ENCODE measurements around the gene DEPDC5.

The DEPDC5 gene

DNA sequence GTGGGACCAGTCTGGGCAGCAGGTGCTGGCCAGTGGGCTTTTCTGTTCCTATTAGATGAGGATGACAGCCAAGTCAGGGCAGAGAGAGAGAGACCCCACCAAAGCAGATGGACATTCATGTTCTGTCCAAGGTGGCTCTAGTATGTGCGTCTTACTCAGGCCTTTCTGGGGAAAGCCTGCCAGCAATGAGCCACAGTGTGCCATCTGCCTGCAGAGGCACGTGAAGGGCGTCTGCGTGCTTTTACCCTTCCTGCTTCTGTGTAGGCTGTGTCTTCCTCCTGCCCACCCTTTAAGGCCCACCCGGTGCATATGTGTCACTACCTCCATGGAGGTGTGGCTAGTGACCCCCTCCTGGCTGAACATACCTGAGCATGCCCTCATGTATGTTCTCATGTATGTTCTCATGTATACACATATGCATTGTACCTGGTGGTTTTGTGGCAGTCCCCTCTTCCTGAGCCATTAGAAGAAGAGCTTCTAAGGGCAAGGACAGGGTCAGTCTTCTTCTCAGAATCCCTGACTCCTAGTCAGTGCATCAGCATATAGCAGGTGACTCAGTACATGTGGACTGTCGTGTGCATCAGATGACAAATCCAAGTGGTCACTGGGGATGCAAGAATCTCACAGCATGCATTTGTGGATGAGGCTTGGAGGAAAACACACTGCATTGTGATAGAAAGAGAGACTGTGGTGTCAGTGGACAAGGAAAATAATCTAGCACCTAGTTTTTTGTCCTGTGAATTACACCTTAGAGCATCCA, 100.1 kb downstream of the DEPDC5 start:
- DNase-seq = no peak

DNA sequence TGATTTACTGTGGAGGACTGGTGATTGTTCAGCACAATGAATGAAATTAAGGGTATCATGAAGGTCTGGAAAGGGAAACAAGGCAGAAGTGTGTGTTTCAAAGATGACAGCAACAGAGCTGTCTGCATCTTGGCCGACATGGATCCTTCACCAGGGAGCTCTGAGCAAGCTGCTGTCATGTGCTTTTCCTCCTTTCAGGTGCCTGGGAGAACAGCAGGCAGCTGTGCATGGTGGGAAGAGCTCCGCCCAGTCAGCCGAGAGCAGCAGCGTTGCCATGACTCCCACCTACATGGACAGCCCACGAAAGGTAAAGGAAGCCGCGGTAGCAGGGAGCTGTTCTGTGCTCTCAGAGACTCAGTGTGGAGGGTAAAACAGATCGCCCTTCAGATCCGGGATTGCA, 103.4 kb downstream of the DEPDC5 start:
- DNase-seq = no peak

DNA sequence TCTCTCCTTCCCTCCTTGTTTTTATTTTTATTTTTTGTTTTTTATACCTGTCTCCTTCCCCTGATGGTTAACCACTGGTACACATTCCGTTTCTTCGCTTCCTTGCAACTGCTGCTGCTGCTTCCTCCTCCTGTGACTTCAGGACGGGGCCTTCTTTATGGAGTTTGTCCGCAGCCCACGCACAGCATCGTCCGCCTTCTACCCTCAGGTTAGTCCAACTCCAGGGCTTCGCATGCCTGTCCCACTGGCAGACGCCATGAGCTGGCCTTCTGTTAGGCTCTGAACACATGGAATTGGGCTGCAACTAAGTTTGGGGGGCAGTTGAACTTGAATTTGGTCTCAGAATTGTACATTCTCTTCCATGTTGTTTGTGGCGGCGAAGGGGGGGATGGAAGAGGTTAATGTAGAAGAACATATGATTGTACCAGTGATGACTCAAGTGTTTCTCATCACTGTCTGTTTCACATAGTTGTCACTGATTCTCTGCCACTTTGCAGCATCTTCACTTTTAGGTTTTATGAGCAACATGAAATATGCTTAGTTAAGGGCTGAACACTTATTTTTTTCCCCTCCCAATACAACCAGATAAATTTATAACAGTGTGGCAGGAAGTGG, 107.5 kb downstream of the DEPDC5 start:
- DNase-seq = no peak

DNA sequence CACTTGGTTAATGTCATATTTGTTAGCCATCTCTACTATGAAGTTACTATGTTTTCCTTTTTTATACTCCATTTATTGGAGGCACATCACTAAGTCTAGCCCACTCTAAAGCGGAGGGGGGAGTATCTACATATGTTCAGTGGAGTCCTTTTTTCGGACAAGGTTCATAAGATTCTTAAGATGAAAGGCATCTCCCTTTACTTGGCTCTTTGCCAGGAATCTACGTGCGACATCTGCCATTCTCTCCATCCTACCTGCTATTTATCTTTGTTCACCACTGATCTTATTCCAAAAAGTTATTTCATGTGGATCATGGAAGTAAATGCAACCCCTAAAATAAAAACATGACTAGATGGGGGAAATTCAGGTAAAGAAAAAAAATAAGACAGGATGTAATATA, 113.1 kb downstream of the DEPDC5 start:
- no peak for DNase-seq

DNA sequence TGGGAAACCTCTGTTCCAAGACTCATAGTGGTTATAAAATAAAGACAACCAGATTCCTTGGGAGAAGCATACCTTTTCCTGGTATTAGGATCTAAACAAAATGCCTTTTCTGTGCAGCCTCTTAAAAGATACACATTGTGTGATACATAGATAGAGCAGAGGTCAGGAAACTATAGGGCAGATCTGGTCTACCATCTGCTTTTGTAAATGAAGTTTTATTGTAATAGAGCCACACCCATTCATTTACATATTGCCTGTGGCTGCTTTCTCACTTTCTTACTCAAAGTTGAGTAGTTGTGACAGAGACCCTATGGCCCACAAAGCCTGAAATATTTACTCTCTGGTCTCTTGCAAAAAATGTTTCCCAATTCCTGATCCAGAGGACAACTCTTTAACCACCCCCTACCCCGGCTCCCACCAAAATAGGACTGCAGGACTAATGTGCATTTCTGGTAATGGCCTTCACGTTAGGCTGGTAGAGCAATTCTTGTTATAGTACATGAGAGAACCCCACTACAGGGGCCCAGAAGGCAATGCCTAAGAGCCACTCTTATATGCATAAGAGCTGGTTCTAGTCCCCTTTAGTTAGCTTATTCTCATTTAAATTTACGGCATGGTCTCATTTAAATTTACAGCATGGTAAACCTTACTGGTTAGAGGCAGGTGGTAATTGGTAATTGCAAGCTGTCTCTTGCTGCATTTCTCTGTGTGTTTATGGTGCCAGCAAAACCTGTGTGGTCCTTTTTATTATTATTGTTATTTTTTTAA, 113.8 kb downstream of the DEPDC5 start:
- DNase-seq = no peak

DNA sequence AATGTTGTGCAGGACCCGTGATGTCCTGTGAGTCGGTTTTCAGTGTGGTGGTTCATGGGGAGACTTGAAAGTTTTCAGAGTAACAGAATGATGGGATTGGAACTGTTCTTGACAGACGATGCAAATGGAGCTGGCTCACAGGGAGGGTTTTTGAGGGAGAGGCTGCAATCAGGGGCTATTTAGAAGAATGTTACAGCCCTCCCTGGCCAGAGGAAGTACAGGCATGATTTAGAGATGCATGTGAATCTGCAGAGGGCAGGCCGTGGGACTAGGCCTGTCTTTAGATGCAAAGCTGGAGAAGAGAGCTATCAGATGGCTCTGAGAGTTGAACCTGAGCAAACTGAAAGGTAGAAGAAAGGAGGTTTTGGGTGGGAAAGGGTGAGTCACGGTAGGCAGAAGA, 115.9 kb downstream of the DEPDC5 start:
- no peak for DNase-seq

DNA sequence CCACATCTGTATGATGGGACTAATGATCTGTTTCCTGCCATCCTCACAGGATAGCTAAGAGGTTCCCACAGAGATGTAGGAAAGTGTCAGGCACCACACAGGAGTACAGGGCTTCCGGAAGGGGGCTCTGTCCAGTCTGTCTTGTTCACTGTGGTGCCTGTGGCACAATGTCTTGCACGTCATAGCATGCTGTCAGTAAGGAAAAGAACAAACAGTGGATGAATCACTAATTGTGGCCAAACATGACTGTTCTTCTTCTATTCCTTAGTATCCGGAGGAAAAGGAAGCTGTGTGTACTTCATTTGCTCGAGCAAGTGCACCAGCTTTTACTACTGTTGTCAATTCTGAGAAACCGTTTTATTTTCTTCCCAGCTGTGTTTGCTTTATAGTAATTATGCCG, 117.1 kb downstream of the DEPDC5 start:
- DNase-seq = no peak

DNA sequence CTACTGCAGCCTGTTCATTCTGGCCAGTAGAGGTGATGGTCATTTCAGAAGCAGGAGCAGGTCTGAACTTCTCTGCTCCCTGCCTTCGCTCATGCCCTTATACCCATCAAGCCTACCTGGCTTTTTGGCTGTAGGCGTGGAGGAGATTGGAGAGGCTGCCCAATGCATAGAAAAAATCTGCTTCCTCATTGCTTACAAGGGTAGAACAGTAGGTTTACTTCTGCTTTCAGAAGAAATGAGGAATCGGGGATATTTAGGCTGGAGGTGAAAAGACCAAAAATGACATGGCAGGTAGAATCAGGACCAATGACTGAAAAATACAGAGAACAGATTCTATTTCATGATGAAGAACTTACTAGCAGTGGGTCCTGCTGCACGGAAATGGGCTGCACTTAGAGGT, 117.7 kb downstream of the DEPDC5 start:
- DNase-seq = no peak

DNA sequence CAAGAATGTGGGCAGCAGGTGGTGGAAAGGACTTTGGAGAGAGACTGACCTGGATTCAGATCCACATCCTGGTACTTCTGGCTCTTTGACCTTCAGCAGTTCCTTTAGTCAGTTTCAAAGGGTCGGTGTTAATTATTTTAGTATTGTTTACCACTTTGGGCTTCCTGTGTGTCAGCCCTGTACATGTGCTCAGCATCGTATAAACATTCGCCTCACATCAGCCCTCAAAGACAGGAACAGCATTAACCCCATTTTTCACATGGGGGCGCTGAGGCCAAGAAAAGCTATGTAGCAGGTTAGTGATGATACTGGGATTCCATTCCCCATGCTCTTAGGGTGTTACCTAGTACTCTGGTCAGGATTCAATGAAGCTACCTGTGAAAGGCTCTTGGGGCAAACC, 118.4 kb downstream of the DEPDC5 start:
- DNase-seq = no peak

DNA sequence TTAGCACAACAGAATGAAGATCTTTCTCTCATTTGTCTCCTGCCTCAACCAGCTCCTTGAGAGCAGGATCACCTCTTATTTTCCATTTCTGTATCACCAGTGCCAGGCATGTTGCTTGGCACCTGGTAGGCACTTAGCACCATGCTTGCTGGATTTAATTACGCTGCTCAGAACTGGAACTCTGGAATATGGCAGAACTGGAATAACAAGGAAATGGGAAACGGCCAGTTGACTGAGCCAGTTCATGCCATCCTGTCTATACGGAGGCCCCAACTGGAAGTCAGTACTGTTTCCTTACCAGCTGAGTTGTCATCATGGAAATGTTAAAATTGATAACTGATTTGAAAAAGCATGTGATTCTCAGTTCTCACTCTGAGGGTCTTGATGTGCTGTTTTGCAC, 121.0 kb downstream of the DEPDC5 start:
- DNase-seq = no peak

DNA sequence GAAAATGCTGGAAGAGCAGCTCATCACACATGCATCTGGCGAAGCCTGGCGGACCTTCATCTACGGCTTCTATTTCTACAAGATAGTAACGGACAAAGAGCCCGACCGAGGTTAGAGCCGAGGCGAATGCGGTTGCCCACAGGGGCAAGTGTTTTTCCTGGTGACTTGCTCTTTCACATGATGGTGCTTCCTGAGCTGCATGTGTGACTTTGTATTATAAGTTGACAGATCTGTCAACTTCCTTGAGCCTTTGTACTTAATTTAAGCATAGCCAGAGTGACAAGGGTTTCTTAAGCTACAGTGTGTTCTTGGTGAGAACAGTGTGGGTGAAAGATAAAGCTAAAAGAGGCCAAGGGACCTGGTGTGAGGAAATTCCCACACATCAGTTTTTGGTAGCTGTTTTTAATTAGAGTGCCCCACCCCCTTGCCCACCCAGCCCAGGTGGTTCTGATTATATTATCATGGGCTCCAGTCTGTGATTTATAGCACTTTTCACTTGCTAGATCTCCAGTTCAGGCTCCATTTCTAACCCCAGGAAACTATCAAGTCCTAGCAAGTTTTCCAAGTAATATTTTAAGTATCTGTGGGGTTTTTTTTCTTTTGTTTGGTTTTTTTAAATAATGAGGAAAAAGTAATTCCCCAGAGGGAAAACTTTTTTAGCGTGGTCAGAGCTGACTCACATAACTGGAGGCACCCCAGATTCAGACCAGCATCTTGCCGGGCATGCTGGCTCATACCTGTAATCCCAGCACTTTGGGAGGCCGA, 122.5 kb downstream of the DEPDC5 start:
- DNase-seq = no peak

DNA sequence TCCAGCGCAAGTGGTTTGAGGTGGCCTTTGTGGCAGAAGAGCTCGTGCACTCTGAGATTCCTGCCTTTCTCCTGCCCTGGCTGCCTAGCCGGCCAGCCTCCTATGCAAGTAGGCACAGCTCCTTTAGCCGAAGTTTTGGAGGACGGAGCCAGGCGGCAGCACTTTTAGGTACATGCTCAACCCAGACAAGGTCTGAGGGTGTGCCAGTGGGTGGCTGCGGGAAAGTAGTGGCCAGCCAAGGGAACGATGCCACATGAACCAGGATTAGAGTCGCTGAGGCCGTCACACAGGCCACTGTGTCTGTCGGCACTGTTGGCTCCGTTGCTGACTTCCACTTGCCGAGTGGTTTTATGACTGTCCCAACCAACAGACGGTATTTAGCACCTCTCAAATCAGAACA, 125.8 kb downstream of the DEPDC5 start:
- no peak for DNase-seq

DNA sequence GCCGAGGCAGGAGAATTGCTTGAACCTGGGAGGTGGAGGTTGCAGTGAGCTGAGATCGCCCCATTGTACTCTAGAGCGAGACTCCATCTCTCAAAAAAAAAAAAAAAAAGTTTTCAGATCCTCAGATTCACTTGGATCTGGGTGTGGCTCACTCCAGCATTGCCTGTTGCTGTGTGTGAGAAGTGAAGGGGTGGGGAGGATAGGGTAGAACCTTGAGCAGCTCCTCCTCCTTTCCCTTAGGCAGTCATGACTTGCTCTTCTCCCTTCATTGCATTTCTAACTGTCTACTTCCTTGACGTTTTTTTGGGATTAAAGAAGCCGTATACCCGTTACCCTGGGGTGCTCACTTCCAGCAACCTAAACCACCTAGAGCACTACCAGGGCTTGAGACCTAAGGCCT, 127.4 kb downstream of the DEPDC5 start:
- DNase-seq = no peak

DNA sequence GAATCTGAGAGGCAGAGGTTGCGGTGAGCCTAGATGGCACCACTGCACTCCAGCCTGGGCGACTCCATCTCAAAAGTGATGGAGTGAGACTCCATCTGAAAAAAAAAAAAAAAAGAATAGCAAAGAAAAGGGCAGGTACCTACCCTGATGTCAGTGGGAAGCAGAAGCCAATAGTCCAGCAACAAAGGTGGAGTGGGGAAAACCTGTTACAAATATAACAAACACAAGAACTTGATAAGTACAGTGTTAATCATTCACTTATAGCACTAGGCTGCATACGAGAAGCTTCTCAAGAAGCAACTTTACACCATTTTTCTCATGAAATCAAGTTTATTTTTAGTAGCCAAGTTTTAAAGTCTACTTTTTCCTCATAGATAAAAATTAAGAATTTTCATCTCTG, 128.0 kb downstream of the DEPDC5 start:
- no peak for DNase-seq

DNA sequence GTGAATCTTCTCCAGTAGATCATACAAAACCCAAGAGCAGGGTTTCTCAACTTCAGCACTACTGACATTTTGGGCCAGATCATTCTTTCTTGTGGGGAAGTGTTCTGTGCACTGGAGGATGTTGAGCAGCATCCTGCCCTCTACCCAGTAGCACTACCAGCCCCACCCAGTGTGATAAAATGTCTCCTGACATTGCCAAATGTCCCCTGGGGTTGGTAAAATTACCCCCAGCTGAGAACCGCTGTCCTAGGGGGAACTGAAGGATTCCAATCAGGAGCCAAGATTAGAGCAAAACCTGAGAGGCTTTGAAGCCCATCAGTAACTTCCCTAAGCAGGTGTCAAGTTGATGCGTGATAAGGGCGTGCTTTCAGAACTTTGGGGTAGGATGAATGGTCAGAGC, 129.2 kb downstream of the DEPDC5 start:
- DNase-seq = no peak

DNA sequence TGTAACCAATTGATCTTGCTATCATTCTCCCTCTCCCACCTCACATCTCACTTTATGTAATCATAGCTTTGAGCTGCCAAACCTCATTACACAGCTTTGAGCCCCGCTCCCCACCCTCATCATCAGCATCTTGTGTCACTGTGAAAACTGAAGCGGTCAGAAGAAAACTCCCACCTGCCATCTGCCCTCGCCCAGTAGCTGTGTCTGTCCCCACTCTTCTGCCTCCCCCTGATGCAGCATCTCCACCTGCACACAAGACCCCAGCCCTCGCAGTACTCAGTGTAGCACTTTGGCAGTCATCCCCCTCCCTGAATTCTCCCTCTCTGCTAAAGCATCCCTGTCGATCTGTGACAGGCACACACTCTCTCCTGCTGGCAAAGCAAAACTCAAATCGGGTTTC, 130.2 kb downstream of the DEPDC5 start:
- DNase-seq = no peak

DNA sequence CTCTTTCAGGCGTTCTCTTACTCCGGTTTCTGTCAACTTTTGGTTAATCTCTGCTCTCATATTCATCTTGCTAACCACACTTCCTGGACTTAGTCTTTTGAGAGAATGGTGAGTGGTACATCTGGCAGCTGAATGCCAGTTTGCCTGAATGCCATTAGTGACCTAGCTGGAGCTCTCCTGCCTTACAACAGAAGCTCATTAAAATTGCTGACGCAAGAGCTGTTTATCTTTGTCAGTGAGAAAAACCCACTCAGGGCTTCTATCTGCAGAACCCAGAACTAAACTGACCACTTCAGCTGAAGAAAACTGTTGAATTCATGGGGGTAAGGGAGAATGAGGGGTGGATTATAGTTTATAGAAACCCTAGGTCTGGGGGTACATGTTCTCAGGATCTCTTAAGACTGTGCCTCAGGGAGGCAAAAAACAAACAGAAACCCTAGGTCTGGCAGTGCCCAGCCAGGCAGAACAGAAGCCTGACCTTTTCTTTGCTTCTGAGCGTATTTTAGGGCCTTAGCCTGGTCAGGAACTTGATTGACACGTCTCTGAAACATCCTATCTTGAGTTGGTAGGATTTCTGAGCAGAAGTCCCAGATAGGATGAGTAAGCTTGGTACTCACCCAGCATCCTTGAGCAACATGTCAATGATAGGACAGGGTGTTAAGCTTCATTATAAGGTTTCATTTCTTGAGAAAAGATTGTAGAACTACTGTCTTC, 137.7 kb downstream of the DEPDC5 start:
- no peak for DNase-seq

DNA sequence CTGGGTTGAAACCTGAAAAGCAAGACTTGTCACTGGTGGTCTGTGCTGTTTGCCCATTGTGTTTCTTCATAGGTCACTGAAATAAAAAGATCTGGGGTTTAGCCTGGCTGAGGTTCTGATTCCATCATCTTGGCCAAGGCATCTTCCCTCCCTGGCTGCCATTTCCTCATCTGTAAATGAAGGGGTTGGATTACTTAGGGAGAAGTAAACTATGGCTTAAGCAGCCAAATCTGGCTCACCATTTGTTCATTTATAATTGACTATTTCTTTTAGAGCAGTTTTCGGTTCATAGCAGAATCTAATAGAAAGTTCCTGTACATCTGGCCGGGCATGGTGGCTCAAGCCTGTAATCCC, 138.2 kb downstream of the DEPDC5 start:
- no peak for DNase-seq

DNA sequence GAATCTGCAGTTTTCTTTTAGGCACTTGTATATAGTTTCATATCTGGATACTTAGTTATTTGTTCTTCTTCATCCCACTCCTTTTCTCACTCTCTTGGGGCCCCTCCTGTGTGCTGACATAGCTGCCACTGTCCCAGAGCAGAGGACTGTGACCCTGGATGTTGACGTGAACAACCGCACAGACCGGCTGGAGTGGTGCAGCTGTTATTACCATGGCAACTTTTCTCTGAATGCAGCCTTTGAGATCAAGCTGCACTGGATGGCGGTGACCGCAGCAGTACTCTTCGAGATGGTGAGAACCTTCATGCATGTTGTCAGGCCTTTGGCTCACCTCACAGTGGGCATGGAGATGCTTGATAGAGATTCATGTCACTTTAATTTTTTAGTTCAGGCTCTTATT, 139.6 kb downstream of the DEPDC5 start:
- no peak for DNase-seq

DNA sequence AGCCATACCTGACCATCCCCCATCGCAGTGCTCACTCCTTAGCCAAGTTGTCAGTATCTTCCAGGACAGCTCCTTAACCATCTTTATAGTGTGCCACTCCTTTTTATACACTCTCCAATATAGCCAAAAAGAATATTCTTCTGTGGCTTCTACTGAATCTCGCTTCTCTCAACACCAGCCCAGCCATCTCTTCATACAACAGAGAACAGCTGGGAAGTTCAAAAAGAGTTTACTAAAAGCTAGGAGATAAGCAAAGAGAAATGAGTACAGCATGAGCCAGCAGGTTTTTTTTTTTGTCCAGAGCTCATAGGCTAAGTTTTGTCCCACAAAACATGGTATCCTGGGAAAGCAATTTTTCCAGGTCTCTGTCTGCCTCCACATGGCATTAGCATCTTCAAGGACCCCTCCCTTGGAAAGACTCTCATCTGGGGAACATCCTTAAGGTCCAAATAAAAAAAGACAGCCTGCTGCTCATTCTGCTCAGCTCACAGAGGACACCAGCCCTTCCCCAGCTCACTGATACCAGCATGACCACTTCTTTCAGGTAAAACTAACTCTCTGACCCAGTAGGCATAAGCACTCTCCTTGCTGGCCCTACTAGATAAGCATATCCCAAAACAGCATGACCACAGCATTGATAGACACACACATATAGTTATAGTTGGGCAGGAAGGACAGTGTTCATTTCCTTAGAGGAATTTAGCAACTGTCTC, 141.7 kb downstream of the DEPDC5 start:
- DNase-seq = no peak

DNA sequence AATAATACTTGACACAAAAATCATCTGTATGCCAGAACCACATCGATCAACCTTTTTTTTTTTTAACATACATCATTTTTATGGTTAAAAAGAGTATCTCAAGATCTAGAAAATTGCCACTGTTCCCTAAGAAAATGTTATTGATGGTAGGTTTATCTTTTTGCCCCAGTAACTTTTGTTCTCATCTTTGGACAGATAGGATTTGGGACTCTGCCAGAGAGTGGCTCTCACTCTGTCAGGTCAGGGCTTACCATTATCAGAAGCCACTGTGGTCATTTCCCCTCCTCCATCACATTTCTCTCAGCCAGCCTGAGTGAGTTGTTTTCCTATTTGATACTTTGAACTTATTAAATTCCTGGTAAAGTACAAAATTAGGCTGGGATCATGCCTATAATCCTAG, 142.7 kb downstream of the DEPDC5 start:
- no peak for DNase-seq

All from SW 1271 (cell line).